DMS53 treated with DMSO at 0.1 percent for 48 hours (cell line): Measurements from ENCODE around the gene PRSS36.
A peak's percentile ranks its signal among the peaks of the same experiment; 100 is the strongest.

Experiments used
- DNase-seq: peaks from one replicate; lab custom pipeline; 2025; ENCODE audit not compliant: unreplicated experiment; lab: John Stamatoyannopoulos, UW

Gene PRSS36

GRCh38 chr16:31128711-31129567, 20.9 kb downstream of the PRSS36 start:
- no peak for DNase-seq

GRCh38 chr16:31127182-31127581, 22.7 kb downstream of the PRSS36 start:
- DNase-seq, result no peak

- DNase-seq, result no peak
Observed at GRCh38 chr16:31125844-31126243, 24.0 kb downstream of the PRSS36 start.

GRCh38 chr16:31120129-31120528, 29.7 kb downstream of the PRSS36 start:
- DNase-seq, result no peak

GRCh38 chr16:31118223-31119155, 31.4 kb downstream of the PRSS36 start:
- no peak for DNase-seq

- peak; percentile 86 for DNase-seq
Observed at GRCh38 chr16:31117384-31118222, 32.3 kb downstream of the PRSS36 start, which contains the start of gene KAT8. Gene KAT8 (plus strand): TSS chr16:31117664. CDS start chr16:31117682, 18 bp downstream.

DNA sequence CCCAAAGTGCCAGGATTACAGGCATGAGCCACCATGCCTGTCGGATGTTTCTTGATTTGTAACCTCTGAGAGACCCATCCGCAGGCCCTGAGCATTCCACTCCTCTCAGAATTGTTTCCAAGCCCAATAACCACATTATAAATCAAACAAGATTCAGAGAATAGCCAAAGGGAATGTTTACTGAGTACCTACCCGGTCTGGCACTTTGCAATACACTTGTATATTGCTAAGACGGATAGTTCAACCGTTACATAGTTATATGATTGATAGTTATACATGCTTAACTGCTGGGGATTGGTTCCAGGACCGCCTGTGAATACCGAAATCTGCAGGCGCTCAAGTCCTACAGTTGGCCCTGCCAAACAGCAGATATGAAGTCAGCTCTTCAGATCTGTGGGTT, 35.4 kb downstream of the PRSS36 start:
- no peak for DNase-seq

DNA sequence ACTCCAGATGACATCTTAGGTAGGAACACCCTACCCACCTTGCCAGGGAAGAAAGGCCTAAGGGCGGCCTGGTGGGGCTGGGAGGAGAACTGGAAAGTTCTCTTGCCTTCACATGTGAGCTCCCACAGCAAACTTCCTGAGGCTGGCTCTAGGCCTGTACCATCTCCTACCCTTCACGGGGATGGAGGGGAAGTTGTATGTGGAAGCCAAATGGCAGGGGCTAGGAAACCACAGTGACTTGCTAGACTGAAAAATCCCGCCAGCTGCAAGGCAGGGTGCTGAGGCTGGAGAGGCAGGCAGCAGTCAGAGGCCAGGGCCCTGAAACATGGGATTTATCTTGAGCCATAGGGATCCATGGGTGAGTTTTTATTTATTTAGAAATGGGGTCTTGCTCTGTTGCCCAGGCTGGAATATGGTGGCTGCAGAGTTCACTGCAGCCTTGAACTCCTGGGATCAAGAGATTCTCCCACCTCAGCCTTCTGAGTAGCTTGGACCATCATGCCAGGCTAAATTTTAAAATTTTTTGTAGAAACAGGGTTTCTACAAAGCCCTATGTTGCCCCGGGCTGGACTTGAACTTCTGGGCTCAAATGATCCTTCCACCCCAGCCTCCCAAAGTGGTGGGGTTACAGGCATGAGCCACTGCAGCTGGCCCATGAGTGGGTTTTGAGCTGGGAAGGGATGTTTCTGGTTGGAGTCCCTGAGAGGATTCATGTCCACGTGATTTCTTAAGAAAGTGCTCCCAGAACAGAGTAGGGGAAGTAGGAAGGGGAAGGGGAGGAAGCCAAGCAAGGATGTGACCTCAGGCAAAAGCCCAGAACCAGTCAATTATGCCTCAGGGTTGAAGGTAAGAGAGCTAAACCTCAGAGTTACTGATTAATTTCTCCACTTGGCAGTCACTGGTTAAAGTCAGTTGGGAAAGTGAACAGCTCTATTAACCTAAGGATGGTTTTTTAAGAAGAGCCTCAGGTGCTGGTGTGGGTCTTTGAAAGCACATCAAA, 36.4 kb downstream of the PRSS36 start:
- no peak for DNase-seq

- DNase-seq, result no peak
Observed at GRCh38 chr16:31112711-31113110, 37.2 kb downstream of the PRSS36 start.

DNA sequence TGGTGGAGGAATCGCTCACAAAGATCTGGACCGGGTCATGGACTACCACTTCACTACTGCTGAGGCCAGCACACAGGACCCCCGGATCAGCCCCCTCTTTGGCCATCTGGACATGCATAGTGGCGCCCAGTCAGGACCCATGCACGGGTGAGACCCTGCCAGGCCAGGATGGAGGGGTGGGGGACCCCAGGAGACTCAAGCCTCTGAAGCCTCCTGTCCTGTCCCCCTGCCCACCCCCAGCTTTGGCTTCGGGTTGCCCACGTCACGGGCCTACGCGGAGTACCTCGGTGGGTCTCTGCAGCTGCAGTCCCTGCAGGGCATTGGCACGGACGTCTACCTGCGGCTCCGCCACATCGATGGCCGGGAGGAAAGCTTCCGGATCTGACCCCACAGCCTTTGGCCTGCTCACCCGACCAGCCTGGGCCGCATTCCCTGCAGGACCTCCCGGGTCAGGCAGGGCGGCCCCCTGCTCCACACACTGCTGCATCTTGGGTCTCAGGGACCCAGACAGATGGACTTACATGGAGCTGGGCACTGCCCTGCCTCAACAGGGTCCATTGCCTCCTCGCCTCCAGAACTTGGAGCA, 37.9 kb downstream of the PRSS36 start:
- DNase-seq, result no peak

- DNase-seq, result no peak
Observed at GRCh38 chr16:31110106-31111034, 39.5 kb downstream of the PRSS36 start.

DNA sequence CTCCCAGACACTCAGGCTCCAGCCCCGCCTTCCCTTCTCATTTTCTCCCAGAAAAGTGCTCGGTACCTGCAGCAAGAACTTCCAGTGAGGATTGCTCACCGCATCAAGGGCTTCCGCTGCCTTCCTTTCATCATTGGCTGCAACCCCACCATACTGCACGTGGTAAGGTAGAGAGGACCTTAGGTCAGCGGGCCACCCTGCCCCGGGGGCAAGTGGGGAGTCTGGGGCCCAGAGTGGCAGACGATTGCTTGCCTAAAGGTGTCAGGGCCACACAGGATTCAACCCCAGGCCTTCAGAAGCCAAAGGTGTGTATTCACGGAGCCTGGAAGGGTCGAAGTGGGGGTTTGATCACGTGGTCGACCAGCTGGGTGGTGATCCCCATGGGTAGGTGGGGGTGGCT, 40.2 kb downstream of the PRSS36 start:
- no peak for DNase-seq

DNA sequence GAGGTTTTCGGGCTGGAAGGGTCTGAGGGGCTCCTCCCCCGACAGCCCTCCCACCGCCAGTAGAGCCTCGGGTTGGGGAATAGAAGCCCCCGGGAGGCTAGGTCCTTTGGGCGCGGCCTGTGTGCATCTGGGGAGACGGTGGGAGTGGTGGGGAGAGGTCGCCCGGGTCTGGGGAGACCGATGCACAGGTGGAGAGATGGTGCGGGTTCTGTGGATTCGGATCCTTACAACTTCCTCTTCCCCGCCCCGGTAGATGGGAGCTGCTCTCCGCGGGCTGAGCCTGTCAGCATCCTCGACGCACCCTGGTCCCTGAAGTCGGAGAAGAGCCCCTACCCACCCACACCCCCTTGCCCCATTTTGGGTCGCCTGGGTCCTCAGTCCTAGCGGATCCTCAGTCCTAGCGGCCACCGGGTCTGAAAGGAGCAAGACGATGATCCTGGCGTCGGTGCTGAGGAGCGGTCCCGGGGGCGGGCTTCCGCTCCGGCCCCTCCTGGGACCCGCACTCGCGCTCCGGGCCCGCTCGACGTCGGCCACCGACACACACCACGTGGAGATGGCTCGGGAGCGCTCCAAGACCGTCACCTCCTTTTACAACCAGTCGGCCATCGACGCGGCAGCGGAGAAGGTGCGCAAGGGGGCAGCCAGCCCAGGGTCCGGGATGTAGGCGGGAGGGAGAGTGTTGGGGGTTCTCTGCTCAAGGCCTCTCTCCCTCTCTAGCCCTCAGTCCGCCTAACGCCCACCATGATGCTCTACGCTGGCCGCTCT, 40.9 kb downstream of the PRSS36 start:
- no peak for DNase-seq

DNA sequence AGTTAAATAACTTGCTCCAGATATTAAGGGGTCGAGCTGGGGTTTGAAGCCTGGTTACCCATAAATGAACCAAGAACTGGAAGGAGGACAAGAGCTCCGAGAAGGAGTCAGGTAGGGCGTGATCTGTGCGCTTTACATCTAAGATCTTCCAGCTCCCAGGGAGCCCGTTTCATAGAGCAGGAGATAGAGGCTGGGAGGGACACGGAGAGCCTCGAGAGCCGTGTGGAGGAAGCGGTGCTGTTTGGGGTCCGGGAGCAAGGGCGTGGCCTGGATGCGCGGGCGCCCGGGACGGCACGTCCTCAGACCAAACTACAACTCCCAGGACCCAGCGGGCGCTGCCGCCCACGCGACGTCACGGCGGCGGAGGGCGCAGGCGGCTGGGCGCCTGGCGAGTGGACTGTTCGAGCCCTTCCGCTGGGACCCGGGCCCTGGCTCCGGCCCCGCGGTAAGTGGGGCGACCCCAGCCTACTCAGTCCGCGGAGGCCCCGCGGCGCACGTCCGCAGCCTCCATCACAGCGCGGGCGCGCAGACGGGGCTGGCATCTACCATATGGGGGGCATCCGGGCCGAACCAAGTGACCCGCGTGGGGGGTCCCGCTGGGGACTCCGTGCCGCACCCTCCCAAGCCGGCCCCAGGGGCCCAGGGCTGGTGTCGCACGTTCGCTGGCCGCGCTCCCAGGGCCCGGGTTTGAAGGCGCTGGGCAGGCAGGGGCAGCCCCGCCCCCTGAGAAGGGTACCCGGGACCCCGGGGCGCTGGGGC, 41.7 kb downstream of the PRSS36 start, which contains the start of gene BCKDK:
TSS of gene BCKDK (plus strand) at position 352 of the 759 bp plus-strand sequence. CDS start 838 bp downstream, outside the sequence.
- peak; percentile 11 for DNase-seq

GRCh38 chr16:31107465-31107867, 42.4 kb downstream of the PRSS36 start:
- DNase-seq, result no peak
